ENCODE results near the gene PRKCH. TPM values are rescaled to one million over a fixed set of nuclear protein-coding genes. Genes with fewer than 3 reads are reported as not detected.

The PRKCH gene
- total RNA-seq, 4 donors from 2014 or later, result 17.9 to 105 (median 63.5) TPM

GRCh38 chr14:61508526-61508925 lies 187.1 kb downstream of the PRKCH start:
- H3K4me3 ChIP-seq, result no peak overlapping the region
- TF ChIP-seq CTCF (IDR thresholded peaks at IDR 0.05) (no peak), POLR2A (IDR thresholded peaks at IDR 0.05) (no peak)
- no peaks in the 10 kb centered on the region for H3K4me1 ChIP-seq
- no peak overlapping the region for H3K27ac ChIP-seq
- no peak for DNase-seq
- H3K27me3 ChIP-seq, result no peaks in the 10 kb centered on the region
- H3K9me3 ChIP-seq, result no peaks in the 10 kb centered on the region
- no peaks in the 10 kb centered on the region for H3K36me3 ChIP-seq
- intact Hi-C loops (cut with DNase I; ENCODE audit: low total_unique reads), result no loop called here

GRCh38 chr14:61510736-61511557 lies 189.6 kb downstream of the PRKCH start:
- Histone ChIP-seq H3K27ac (peak overlapping the region in 1 of 2 donors; percentile 60), H3K27me3 (no peaks in the 10 kb centered on the region), H3K4me1 (no peaks in the 10 kb centered on the region), H3K4me3 (no peak overlapping the region), H3K9me3 (no peaks in the 10 kb centered on the region), H3K36me3 (no peaks in the 10 kb centered on the region)
- TF ChIP-seq POLR2A (IDR thresholded peaks at IDR 0.05), result no peak
- TF ChIP-seq CTCF (IDR thresholded peaks at IDR 0.05), result no peak
- intact Hi-C loops (cut with DNase I; ENCODE audit: low total_unique reads), result no loop called here
- DNase-seq, result no peak

GRCh38 chr14:61511558-61511948 lies 190.2 kb downstream of the PRKCH start:
- Histone ChIP-seq H3K4me1 (no peaks in the 10 kb centered on the region), H3K36me3 (no peaks in the 10 kb centered on the region), H3K27me3 (no peaks in the 10 kb centered on the region), H3K4me3 (no peak overlapping the region), H3K9me3 (no peaks in the 10 kb centered on the region), H3K27ac (peak overlapping the region; percentile 16 to 60)
- intact Hi-C loops (cut with DNase I; ENCODE audit: low total_unique reads), result no loop called here
- TF ChIP-seq CTCF (IDR thresholded peaks at IDR 0.05) (no peak), POLR2A (IDR thresholded peaks at IDR 0.05) (no peak)
- no peak for DNase-seq

- no peaks in the 10 kb centered on the region for H3K9me3 ChIP-seq
- no peaks in the 10 kb centered on the region for H3K4me1 ChIP-seq
- peak overlapping the region; percentile 16 to 60 for H3K27ac ChIP-seq
- H3K4me3 ChIP-seq, result no peak overlapping the region
- H3K36me3 ChIP-seq, result no peaks in the 10 kb centered on the region
- intact Hi-C loops (cut with DNase I; ENCODE audit: low total_unique reads), result no loop called here
- no peaks in the 10 kb centered on the region for H3K27me3 ChIP-seq
- TF ChIP-seq CTCF (IDR thresholded peaks at IDR 0.05), result no peak
- TF ChIP-seq POLR2A (IDR thresholded peaks at IDR 0.05), result no peak
- no peak for DNase-seq
These were observed 190.9 kb downstream of the PRKCH start for GRCh38 chr14:61512026-61512834.
